CD14-positive monocyte (primary cell): ENCODE results near the gene RNF121. TPM values are rescaled to one million over a fixed set of nuclear protein-coding genes. Genes with fewer than 3 reads are reported as not detected.

Experiments
- DNase-seq, 3 donors: peaks; one replicate each; pipeline ENCODE4 v3.0.0-alpha.2; 2011 to 2022
- H2AFZ ChIP-seq: 2 replicates; pipeline ENCODE4 v1.6.0; 2012; ENCODE audit warnings: mild to moderate bottlenecking, low read depth, low read length, inconsistent platforms; ENCODE audit not compliant: insufficient read depth, poor library complexity, severe bottlenecking
- H3K27ac ChIP-seq, 2 donors: 1 replicate in 1 of 2; 2 replicates in 1 of 2; pipeline ENCODE4 v1.5.1; 2012 to 2013; ENCODE audit warnings: low read length in 2 of 2, control low read depth in 1 of 2, inconsistent platforms in 1 of 2, low read depth in 1 of 2, mild to moderate bottlenecking in 1 of 2
- H3K27me3 ChIP-seq, 2 donors: one replicate each; pipeline versions ENCODE4 v1.6.0 to v1.6.1; 2011 to 2013; ENCODE audit warnings: low read length in 2 of 2; ENCODE audit not compliant: control insufficient read depth in 2 of 2, insufficient read depth in 2 of 2
- H3K36me3 ChIP-seq, 2 donors: replicated peaks in 1 of 2; 1 replicate in 1 of 2; 2 replicates in 1 of 2; pipeline versions ENCODE4 v1.5.1 to v1.6.1; 2012 to 2013; ENCODE audit warnings: low read length in 2 of 2, control low read depth in 1 of 2, inconsistent platforms in 1 of 2, mild to moderate bottlenecking in 1 of 2; ENCODE audit not compliant: insufficient read depth in 2 of 2, control insufficient read depth in 1 of 2
- H3K4me1 ChIP-seq, 2 donors: 1 replicate in 1 of 2; 2 replicates in 1 of 2; pipeline versions ENCODE4 v1.5.1 to v1.6.1; 2012 to 2013; ENCODE audit warnings: low read length in 2 of 2, control low read depth in 1 of 2, inconsistent platforms in 1 of 2, mild to moderate bottlenecking in 1 of 2, moderate library complexity in 1 of 2; ENCODE audit not compliant: insufficient read depth in 2 of 2, control insufficient read depth in 1 of 2
- H3K4me2 ChIP-seq: replicated peaks from 2 replicates; pipeline ENCODE3; 2012; ENCODE audit warnings: low read length, moderate library complexity, mild to moderate bottlenecking; ENCODE audit not compliant: poor library complexity, severe bottlenecking; ENCODE audit errors: extremely low read depth
- H3K4me3 ChIP-seq, 3 experiments: fragments of 200-600 bp in 1 of 3; sonication (generic) in 1 of 3; replicated peaks in 1 of 3; 1 replicate in 2 of 3; 2 replicates in 1 of 3; pipeline ENCODE4 v1.5.1; 2011 to 2013; ENCODE audit warnings: low read length in 3 of 3, mild to moderate bottlenecking in 3 of 3, control low read depth in 2 of 3, low read depth in 2 of 3, inconsistent platforms in 1 of 3, moderate library complexity in 1 of 3
- H3K79me2 ChIP-seq: 2 replicates; pipeline ENCODE4 v1.6.0; 2012; ENCODE audit warnings: mild to moderate bottlenecking, control low read depth, inconsistent platforms, low read length, moderate library complexity; ENCODE audit not compliant: insufficient read depth
- H3K9ac ChIP-seq: 2 replicates; pipeline ENCODE4 v1.6.0; 2017; ENCODE audit warnings: low read length, mild to moderate bottlenecking; ENCODE audit not compliant: insufficient read depth, poor library complexity, severe bottlenecking
- H3K9me3 ChIP-seq, 2 donors: replicated peaks in 1 of 2; 1 replicate in 1 of 2; 2 replicates in 1 of 2; pipeline versions ENCODE4 v1.5.1 to v1.6.1; 2012 to 2013; ENCODE audit warnings: low read length in 2 of 2, control low read depth in 1 of 2; ENCODE audit not compliant: control insufficient read depth in 1 of 2, insufficient read depth in 1 of 2
- H4K20me1 ChIP-seq: 2 replicates; pipeline ENCODE4 v1.6.0; 2012; ENCODE audit warnings: mild to moderate bottlenecking, low read length, control low read depth, moderate library complexity; ENCODE audit not compliant: insufficient read depth
- H3K27ac Mint-ChIP-seq, 7 donors: one replicate each; pipeline ENCODE4 v1.8.0; 2020; ENCODE audit warnings: mild to moderate bottlenecking in 7 of 7, mixed read lengths in 7 of 7, moderate library complexity in 6 of 7, inconsistent platforms in 2 of 7
- H3K27me3 Mint-ChIP-seq, 3 donors: one replicate each; pipeline ENCODE4 v1.8.0; 2021 to 2022; ENCODE audit warnings: low read depth in 3 of 3, mild to moderate bottlenecking in 3 of 3, mixed read lengths in 3 of 3, moderate library complexity in 3 of 3, inconsistent platforms in 1 of 3
- H3K36me3 Mint-ChIP-seq, 2 donors: one replicate each; pipeline ENCODE4 v1.8.0; 2020; ENCODE audit warnings: mixed read lengths in 2 of 2, inconsistent platforms in 1 of 2, mild to moderate bottlenecking in 1 of 2
- H3K4me1 Mint-ChIP-seq: one replicate; pipeline ENCODE4 v1.8.0; 2020; ENCODE audit warnings: mild to moderate bottlenecking, mixed read lengths
- H3K4me3 Mint-ChIP-seq, 2 donors: one replicate each; pipeline ENCODE4 v1.8.0; 2020; ENCODE audit warnings: mild to moderate bottlenecking in 2 of 2, mixed read lengths in 2 of 2, moderate library complexity in 1 of 2
- H3K9me3 Mint-ChIP-seq, 7 donors: one replicate each; pipeline ENCODE4 v1.8.0; 2020 to 2022; ENCODE audit warnings: mixed read lengths in 7 of 7, mild to moderate bottlenecking in 6 of 7, moderate library complexity in 6 of 7, inconsistent platforms in 2 of 7
- CTCF ChIP-seq: fragments of 200-600 bp; IDR thresholded peaks from one replicate; pipeline ENCODE4 v1.8.0; 2022; ENCODE audit warnings: antibody characterized with exemption, mild to moderate bottlenecking
- WGBS: methylation state at CpG from one replicate; pipeline ENCODE4 v1.1.5; 2013; ENCODE audit warnings: missing lambda C conversion rate; ENCODE audit not compliant: insufficient coverage; 5-methylcytosine and 5-hydroxymethylcytosine counted together
- intact Hi-C, 2 donors: fragments of 100-400 bp; cut with micrococcal nuclease; formaldehyde crosslinking; loops; one replicate each; pipeline versions ENCODE4 v1.15.0 to v1.15.1; 2023
- polyA plus RNA-seq, 3 donors: library from polyadenylated mRNA; depleted of rRNA in 1 of 3; unstranded in 2 of 3; stranded (reverse) in 1 of 3; fragments of 300-500 nt in 2 of 3; fragments of >200 nt in 1 of 3; fragmentation: Illumina TruSeq in 2 of 3; gene quantifications; 1 replicate in 2 of 3; 2 replicates in 1 of 3; pipeline ENCODE4 v1.2.3, GENCODE V29; 2012 to 2021

RNF121 gene
- polyA plus RNA-seq, 3 donors, result 7.7 to 25.2 (median 9.2) TPM

GRCh38 chr11:71963468-71963867 lies 34.6 kb downstream of the RNF121 start:
- Histone ChIP-seq H4K20me1 (no peaks in the 10 kb centered on the region), H3K4me2 (no peak overlapping the region), H2AFZ (no peak overlapping the region), H3K79me2 (no peaks in the 10 kb centered on the region), H3K27ac (no peak overlapping the region), H3K4me3 (no peak overlapping the region), H3K4me1 (peaks cover 8 to 21% of the 10 kb centered on the region in 2 donors), H3K9ac (no peak overlapping the region), H3K9me3 (no peaks in the 10 kb centered on the region), H3K27me3 (no peaks in the 10 kb centered on the region), H3K36me3 (peaks cover 8 to 43% of the 10 kb centered on the region in 2 donors)
- intact Hi-C loops, result no loop called here
- DNase-seq, result no peak
- Mint-ChIP-seq H3K27me3 (peaks cover 0 to 4% (median 2%) of the 10 kb centered on the region in 3 donors), H3K4me3 (no peak overlapping the region), H3K9me3 (peaks cover 0 to 5% (median 0%) of the 10 kb centered on the region in 7 donors), H3K36me3 (peaks cover 29 to 41% of the 10 kb centered on the region in 2 donors), H3K27ac (peak overlapping the region in 2 of 7 donors; percentile 15 to 23), H3K4me1 (peaks cover 12% of the 10 kb centered on the region)
- 100% methylated on average over 3 of the region's 8 CpGs for WGBS
- no peak for TF ChIP-seq CTCF

GRCh38 chr11:71964641-71965040 lies 35.8 kb downstream of the RNF121 start:
- no peak for DNase-seq
- Mint-ChIP-seq H3K27me3 (peaks cover 0 to 4% (median 2%) of the 10 kb centered on the region in 3 donors), H3K4me3 (no peak overlapping the region), H3K4me1 (peaks cover 12% of the 10 kb centered on the region), H3K9me3 (peaks cover 0 to 5% (median 0%) of the 10 kb centered on the region in 7 donors), H3K27ac (peak overlapping the region in 1 of 7 donors; percentile 5), H3K36me3 (peaks cover 27 to 39% of the 10 kb centered on the region in 2 donors)
- Histone ChIP-seq H4K20me1 (no peaks in the 10 kb centered on the region), H3K4me2 (no peak overlapping the region), H3K4me1 (peaks cover 8 to 21% of the 10 kb centered on the region in 2 donors), H2AFZ (no peak overlapping the region), H3K27ac (no peak overlapping the region), H3K79me2 (no peaks in the 10 kb centered on the region), H3K9me3 (no peaks in the 10 kb centered on the region), H3K36me3 (peaks cover 7 to 52% of the 10 kb centered on the region in 2 donors), H3K27me3 (no peaks in the 10 kb centered on the region), H3K4me3 (no peak overlapping the region), H3K9ac (no peak overlapping the region)
- no peak for TF ChIP-seq CTCF
- WGBS, result 100% methylated on average over 2 of the region's 4 CpGs
- intact Hi-C loops, result no loop called here
